PFSK-1 (cell line): Measurements from ENCODE around the gene FNTB.

Source experiments
- POLR2AphosphoS5 ChIP-seq: IDR thresholded peaks from 2 replicates; pipeline ENCODE4 v1.6.1; 2012; ENCODE audit warnings: low read depth, mild to moderate bottlenecking, control low read depth, low read length, moderate library complexity
- SIN3A ChIP-seq: IDR thresholded peaks from 2 replicates; pipeline ENCODE4 v1.6.1; 2012; ENCODE audit warnings: mild to moderate bottlenecking, low read length, moderate library complexity, borderline replicate concordance; ENCODE audit not compliant: insufficient read depth

GRCh38 chr14:64946310-64947045, 40.2 kb upstream of the FNTB start:
- TF ChIP-seq SIN3A = no peak
- no peak for TF ChIP-seq POLR2AphosphoS5
